Measurements from ENCODE around the gene LHFPL5.

DNA sequence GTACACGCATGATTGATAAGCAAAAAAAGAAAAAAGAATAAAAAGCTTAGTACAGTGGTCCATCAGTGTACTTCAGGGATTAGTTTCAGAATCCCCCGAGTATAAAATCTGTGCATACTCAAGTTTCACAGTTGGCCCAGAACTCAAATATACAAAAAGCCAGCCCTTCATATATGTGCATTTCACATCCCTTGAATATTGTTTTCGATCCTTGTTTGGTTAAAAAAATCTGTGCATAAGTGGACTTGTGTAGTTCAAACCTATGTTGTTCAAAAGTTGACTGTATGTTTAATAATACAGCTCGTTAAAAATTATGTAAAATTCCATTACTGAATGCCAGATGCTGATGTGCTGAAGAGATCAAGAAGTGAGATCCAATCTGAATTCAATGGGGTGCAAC, 54.2 kb downstream of the LHFPL5 start:
- no peak for TF ChIP-seq EZH2 (IDR thresholded peaks at IDR 0.05; ENCODE audit: insufficient read depth, poor library complexity, severe bottlenecking)
- no peak for TF ChIP-seq EZH2phosphoT487 (IDR thresholded peaks at IDR 0.05; ENCODE audit: insufficient read depth, low read depth)

All from GM23248 (cell line).